CD4-positive, alpha-beta T cell treated with Interleukin-6 for 4 hours (primary cell): Measurements from ENCODE around the gene ACSS3.
"Not testable (repeated sequence)": the region's sequence is repeated elsewhere in the genome, so short reads cannot be mapped to it uniquely, and the experiment has no call there.

Experiments used
- DNase-seq: peaks from one replicate; pipeline ENCODE4 v3.0.0-alpha.2; 2020; ENCODE audit warnings: mixed read lengths

The ACSS3 gene

GRCh38 chr12:81094718-81095360, 17.0 kb downstream of the ACSS3 start:
- no peak for DNase-seq

- DNase-seq = no peak
These were observed 17.8 kb downstream of the ACSS3 start for GRCh38 chr12:81095501-81096232.

- DNase-seq = no peak
These were observed 27.8 kb downstream of the ACSS3 start for GRCh38 chr12:81105687-81106086.

GRCh38 chr12:81114226-81114625, 36.3 kb downstream of the ACSS3 start:
- DNase-seq = no peak

GRCh38 chr12:81119069-81119468, 41.2 kb downstream of the ACSS3 start:
- not testable (repeated sequence) for DNase-seq

- DNase-seq = no peak
These were observed 43.1 kb downstream of the ACSS3 start for GRCh38 chr12:81120961-81121360.

- no peak for DNase-seq
These were observed 45.7 kb downstream of the ACSS3 start for GRCh38 chr12:81123611-81124010.

- DNase-seq = no peak
These were observed 47.8 kb downstream of the ACSS3 start for GRCh38 chr12:81125691-81126090.

- DNase-seq = no peak
These were observed 51.2 kb downstream of the ACSS3 start for GRCh38 chr12:81128930-81129554.

- no peak for DNase-seq
These were observed 58.6 kb downstream of the ACSS3 start for GRCh38 chr12:81136519-81136918.

- no peak for DNase-seq
These were observed 59.9 kb downstream of the ACSS3 start for GRCh38 chr12:81137801-81138200.

- DNase-seq = no peak
These were observed 63.3 kb downstream of the ACSS3 start for GRCh38 chr12:81141217-81141616.

- DNase-seq = no peak
These were observed 65.2 kb downstream of the ACSS3 start for GRCh38 chr12:81143057-81143456.

GRCh38 chr12:81146228-81147225, 68.6 kb downstream of the ACSS3 start:
- DNase-seq = no peak

GRCh38 chr12:81147292-81147919, 69.5 kb downstream of the ACSS3 start:
- no peak for DNase-seq

GRCh38 chr12:81150382-81150781, 72.5 kb downstream of the ACSS3 start:
- no peak for DNase-seq

GRCh38 chr12:81159856-81160255, 82.0 kb downstream of the ACSS3 start:
- DNase-seq = no peak

- no peak for DNase-seq
These were observed 83.8 kb downstream of the ACSS3 start for GRCh38 chr12:81161680-81162079.

GRCh38 chr12:81162391-81163136, 84.7 kb downstream of the ACSS3 start:
- DNase-seq = no peak

GRCh38 chr12:81164827-81165226, 86.9 kb downstream of the ACSS3 start:
- no peak for DNase-seq

GRCh38 chr12:81166790-81167189, 88.9 kb downstream of the ACSS3 start:
- no peak for DNase-seq

- no peak for DNase-seq
These were observed 89.8 kb downstream of the ACSS3 start for GRCh38 chr12:81167694-81168093.
